Suppressor macrophage (primary cell): ENCODE measurements around the gene SDK2.

Source experiments
- DNase-seq, 4 experiments: peaks; one replicate each; pipeline ENCODE4 v3.0.0-alpha.2; 2020 to 2022

Gene SDK2

DNA sequence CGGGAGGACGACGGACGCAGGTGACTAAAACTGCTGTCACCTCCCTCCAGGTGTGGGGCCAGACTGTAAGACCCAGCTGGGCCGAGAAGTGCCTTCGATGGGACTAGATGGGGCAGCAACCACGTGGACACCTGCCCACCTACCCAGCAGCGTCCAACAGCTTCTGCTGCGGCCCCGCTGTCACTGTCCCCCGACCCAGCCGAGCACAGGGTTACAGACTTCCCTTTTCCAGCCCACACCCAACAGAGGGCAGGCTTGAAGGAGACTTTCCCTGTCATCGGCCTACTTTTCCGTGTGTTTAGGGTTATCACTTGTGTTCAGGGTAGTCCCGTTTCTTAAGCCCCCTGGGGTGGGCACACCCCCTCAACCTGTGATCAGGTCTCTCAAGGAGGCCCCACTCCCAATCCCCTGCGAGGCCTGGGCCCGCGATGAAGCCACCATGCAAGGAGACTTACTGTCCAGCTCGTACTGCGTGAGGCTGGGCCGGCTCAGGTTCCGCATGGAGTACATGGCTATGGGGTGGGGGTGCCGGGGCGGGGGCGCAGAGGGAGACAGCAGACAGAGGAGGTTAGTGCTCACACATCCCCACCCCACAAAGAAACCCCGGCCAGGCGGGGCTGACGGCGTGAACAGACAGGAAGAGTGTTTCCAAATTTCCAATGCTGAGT, 263.7 kb downstream of the SDK2 start:
- no peak for DNase-seq

GRCh38 chr17:73379826-73380225, 264.4 kb downstream of the SDK2 start:
- no peak for DNase-seq

DNA sequence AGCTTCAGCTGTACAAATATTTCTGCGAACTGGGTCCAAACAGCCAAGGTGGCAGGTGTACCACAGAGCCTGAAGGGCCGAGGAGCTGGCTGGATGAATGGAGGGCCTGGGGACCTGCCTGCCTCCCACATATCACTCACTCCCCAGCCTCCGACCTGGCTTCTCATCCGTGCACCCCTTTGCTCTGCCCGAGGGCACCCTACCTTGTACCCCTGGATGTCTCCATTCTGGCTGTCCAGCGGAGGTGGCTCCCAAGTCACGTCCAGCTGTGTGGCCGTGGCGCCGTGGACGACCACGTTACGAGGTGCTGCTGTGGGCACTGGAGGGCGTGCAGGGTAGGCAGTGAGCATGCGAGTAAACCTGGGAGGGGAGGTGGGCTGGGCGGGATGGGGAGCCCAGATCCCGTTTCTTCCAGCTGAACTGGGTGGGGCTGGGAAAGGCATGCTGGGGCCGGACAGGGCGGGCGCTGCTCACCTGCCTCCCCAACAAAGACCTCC, 265.2 kb downstream of the SDK2 start:
- DNase-seq, result no peak

DNA sequence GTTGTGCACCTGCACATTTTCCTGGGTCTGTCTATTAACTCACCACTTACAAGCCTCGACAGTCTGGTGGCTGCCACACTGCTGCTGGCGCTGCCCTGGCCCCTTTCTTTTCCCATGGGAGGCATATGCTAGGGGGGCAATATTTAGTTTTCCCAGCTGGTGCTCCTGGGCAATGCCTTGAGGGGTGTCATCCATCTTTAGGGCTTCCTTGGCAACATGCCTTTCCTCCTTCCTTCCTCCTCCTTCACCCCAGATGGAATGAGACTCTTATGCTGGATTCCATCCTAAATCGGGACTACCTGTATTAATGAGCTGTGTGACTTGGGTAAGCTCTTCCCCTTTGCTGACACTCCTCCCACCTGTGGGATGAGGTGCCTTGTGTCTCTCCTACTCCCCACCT, 267.6 kb downstream of the SDK2 start:
- no peak for DNase-seq

- DNase-seq, result no peak
Measured at GRCh38 chr17:73376152-73376551, 268.1 kb downstream of the SDK2 start.

DNA sequence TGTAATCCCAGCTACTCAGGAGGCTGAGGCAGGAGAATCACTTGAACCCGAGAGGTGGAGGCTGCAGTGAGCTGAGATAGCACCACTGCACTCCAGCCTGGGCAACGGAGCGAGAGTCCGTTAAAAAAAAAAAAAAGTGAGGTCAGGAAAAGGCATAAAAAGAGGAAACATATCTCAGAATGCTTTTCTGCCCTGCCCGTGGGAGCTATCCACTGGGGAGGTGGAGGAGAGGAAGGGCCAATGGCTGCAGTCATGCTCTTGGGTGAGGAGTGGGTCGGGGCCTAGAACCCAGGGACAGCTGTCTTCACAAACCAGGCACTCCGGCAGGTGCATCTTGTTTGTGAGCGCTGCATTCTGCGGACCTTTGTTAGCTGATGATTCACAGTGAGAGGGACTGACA, 272.4 kb downstream of the SDK2 start:
- DNase-seq, result peak; percentile 27 to 59 (median 52)

DNA sequence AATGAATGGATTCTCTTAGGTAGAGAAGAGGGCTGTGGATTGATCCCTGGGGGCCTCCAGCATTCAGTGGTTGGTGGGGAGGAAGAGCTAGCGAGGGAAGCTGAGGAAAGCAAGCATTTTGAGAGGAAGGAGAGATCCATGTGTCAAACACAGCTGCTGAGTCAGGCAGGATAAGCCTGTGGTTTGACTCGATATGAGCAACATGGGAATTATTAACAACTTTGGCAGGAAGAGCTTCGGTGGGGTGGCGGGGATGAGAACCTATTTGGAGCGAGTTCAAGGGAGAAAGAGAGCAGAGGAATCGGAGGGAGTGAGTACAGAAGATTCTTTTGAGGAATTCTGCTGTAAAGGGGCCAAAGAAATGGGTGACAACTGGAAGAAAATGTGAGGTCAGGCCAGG, 273.0 kb downstream of the SDK2 start:
- peak in 1 of 4 experiments; percentile 11 for DNase-seq

GRCh38 chr17:73369817-73370490, 274.3 kb downstream of the SDK2 start:
- peak; percentile 80 to 93 (median 88) for DNase-seq

- DNase-seq, result no peak
Measured at GRCh38 chr17:73369111-73369521, 275.1 kb downstream of the SDK2 start.

- DNase-seq, result no peak
Measured at GRCh38 chr17:73368085-73368631, 276.1 kb downstream of the SDK2 start.

GRCh38 chr17:73365906-73366623, 278.2 kb downstream of the SDK2 start:
- no peak for DNase-seq

- no peak for DNase-seq
Measured at GRCh38 chr17:73365301-73365874, 278.9 kb downstream of the SDK2 start.

GRCh38 chr17:73364155-73364522, 280.1 kb downstream of the SDK2 start:
- no peak for DNase-seq

GRCh38 chr17:73363442-73364154, 280.6 kb downstream of the SDK2 start:
- DNase-seq, result no peak

DNA sequence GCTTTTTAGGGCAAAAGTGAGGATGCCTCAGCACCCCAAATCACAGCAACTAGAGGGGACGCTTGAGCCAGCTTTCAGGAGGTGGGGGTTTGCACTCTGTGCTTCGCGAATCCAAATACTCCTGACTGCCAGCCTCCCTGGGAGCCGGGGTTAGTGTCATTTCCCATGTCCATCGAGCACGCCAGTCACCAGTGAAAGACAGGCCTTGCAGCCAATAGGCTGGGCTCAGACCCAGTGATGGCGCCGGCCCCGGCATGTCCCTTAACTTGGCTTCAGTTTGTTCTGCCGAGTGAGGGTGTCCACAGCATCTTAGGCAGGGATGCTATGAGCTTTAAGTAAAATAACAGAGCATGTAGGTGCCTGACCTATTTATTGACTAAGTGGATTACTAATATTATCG, 281.5 kb downstream of the SDK2 start:
- DNase-seq, result no peak

DNA sequence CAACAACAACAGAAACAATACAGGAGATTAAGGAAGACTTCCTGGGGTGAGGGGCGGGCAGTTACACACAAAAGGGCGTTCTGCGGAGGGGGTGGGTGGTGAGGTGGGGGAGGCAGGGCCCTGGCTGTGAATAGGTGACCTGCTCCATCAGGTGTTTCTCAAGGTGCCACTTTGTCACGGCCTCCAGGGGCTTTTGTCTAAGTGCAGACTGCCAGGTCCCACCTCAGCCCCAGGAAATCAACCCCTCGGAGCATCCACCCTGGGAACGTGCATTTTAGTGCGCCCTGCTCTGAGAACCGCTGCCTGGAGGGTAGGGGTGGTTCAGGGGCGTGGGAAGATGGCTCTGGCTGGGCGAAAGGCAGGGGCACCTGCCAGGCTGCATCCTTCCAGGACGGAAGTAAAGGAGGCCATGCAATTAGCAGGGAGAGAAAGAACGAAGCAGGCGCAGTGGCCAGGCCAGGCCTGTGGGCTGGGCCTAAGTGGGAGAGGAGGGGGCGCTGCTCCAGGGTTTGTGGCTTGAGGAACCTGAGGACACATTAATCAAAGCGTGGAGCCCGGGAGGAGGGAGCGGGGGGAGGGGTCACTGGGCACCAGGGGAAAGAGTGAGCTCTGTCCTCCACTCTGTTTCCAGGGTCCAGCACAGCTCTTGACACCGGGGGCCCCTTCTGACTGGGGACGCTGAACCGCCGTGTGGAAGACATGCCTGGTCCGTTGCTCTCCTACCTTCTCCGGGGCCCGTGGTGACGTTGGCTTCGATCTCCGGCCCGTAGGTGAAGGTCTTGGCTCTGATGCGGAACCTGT, 283.1 kb downstream of the SDK2 start:
- DNase-seq, result no peak

- DNase-seq, result peak in 3 of 4 experiments; percentile 4 to 20 (median 17)
Measured at GRCh38 chr17:73359987-73360410, 284.2 kb downstream of the SDK2 start.

GRCh38 chr17:73359352-73359751, 284.9 kb downstream of the SDK2 start:
- no peak for DNase-seq

GRCh38 chr17:73358668-73359067, 285.6 kb downstream of the SDK2 start:
- no peak for DNase-seq

GRCh38 chr17:73357981-73358380, 286.3 kb downstream of the SDK2 start:
- no peak for DNase-seq

- DNase-seq, result no peak
Measured at GRCh38 chr17:73357318-73357717, 286.9 kb downstream of the SDK2 start.
